ENCODE data around the gene MATN1. TPM values are rescaled to one million over a fixed set of nuclear protein-coding genes. Genes with fewer than 3 reads are reported as not detected.

MATN1 gene
- total RNA-seq, 1 experiment from 2014 or later: 0.24 TPM

- POLR2A ChIA-PET: no interaction called here
- TF ChIP-seq SMAD4 (CRISPR knock-in tag; IDR thresholded peaks at IDR 0.05) (no peak), GRHL2 (CRISPR knock-in tag; IDR thresholded peaks at IDR 0.05; ENCODE audit: insufficient replicate concordance, severe bottlenecking) (no peak), CREM (CRISPR knock-in tag; IDR thresholded peaks at IDR 0.05) (no peak), ZNF512 (CRISPR knock-in tag; IDR thresholded peaks at IDR 0.05; ENCODE audit: borderline replicate concordance) (no peak), NR2C2 (CRISPR knock-in tag; IDR thresholded peaks at IDR 0.05) (no peak), ELF4 (CRISPR knock-in tag; IDR thresholded peaks at IDR 0.05; ENCODE audit: low read depth) (no peak), SP1 (CRISPR knock-in tag; conservative IDR thresholded peaks at IDR 0.05) (no peak), FOXJ3 (CRISPR knock-in tag; IDR thresholded peaks at IDR 0.05; ENCODE audit: borderline replicate concordance) (no peak), GABPB1 (CRISPR knock-in tag; IDR thresholded peaks at IDR 0.05) (no peak), NR3C1 (CRISPR knock-in tag; conservative IDR thresholded peaks at IDR 0.05; ENCODE audit: low read depth) (no peak)
- TF ChIP-seq, protein P1, sequence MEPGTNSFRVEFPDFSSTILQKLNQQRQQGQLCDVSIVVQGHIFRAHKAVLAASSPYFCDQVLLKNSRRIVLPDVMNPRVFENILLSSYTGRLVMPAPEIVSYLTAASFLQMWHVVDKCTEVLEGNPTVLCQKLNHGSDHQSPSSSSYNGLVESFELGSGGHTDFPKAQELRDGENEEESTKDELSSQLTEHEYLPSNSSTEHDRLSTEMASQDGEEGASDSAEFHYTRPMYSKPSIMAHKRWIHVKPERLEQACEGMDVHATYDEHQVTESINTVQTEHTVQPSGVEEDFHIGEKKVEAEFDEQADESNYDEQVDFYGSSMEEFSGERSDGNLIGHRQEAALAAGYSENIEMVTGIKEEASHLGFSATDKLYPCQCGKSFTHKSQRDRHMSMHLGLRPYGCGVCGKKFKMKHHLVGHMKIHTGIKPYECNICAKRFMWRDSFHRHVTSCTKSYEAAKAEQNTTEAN (CRISPR knock-in tag; IDR thresholded peaks at IDR 0.05): no peak
- Mint-ChIP-seq H3K9me3 (no peaks in the 10 kb centered on the region), H3K4me1 (peaks cover 41% of the 10 kb centered on the region), H3K27me3 (ENCODE audit: low read depth) (no peaks in the 10 kb centered on the region), H3K36me3 (no peaks in the 10 kb centered on the region), H3K27ac (no peak overlapping the region), H3K4me3 (no peak overlapping the region)
- DNase-seq (ENCODE audit: low spot score) (no peak), ATAC-seq (no peak)
- CTCF ChIA-PET: interaction anchor here (1.0 to 5.0 kb wide), 5 partner anchors 10 to 32 kb away, joined by 3 to 40 read pairs (median 5); no protein-coding TSS in a partner anchor
Observed at GRCh38 chr1:30750731-30751291, 27.4 kb upstream of the MATN1 start.

- ATAC-seq (no peak), DNase-seq (ENCODE audit: low spot score) (no peak)
- H3K9me3 Mint-ChIP-seq: no peaks in the 10 kb centered on the region
- ChIA-PET POLR2A (no interaction called here), CTCF (interaction anchor here (1.0 to 5.0 kb wide), 6 partner anchors 11 to 33 kb away, joined by 3 to 40 read pairs (median 5); no protein-coding TSS in a partner anchor)
- no peaks in the 10 kb centered on the region for H3K36me3 Mint-ChIP-seq
- H3K4me1 Mint-ChIP-seq: peaks cover 42% of the 10 kb centered on the region
- no peaks in the 10 kb centered on the region for H3K27me3 Mint-ChIP-seq (ENCODE audit: low read depth)
- no peak overlapping the region for H3K27ac Mint-ChIP-seq
- no peak for TF ChIP-seq NFATC4 (CRISPR knock-in tag; IDR thresholded peaks at IDR 0.05)
- no peak for TF ChIP-seq E2F1 (CRISPR knock-in tag; IDR thresholded peaks at IDR 0.05)
- TF ChIP-seq PRRX2 (CRISPR knock-in tag; IDR thresholded peaks at IDR 0.05): no peak
- TF ChIP-seq, protein P2, sequence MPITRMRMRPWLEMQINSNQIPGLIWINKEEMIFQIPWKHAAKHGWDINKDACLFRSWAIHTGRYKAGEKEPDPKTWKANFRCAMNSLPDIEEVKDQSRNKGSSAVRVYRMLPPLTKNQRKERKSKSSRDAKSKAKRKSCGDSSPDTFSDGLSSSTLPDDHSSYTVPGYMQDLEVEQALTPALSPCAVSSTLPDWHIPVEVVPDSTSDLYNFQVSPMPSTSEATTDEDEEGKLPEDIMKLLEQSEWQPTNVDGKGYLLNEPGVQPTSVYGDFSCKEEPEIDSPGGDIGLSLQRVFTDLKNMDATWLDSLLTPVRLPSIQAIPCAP (CRISPR knock-in tag; IDR thresholded peaks at IDR 0.05): no peak
- TF ChIP-seq GRHL2 (CRISPR knock-in tag; IDR thresholded peaks at IDR 0.05; ENCODE audit: insufficient replicate concordance, severe bottlenecking): no peak
- TF ChIP-seq E2F5 (CRISPR knock-in tag; IDR thresholded peaks at IDR 0.05): no peak
- TF ChIP-seq ZNF317 (CRISPR knock-in tag; IDR thresholded peaks at IDR 0.05; ENCODE audit: borderline replicate concordance, low read depth): no peak
- no peak for TF ChIP-seq FOXP1 (CRISPR knock-in tag; IDR thresholded peaks at IDR 0.05; ENCODE audit: borderline replicate concordance)
- no peak for TF ChIP-seq MYBL2 (CRISPR knock-in tag; IDR thresholded peaks at IDR 0.05)
- TF ChIP-seq, protein P3, sequence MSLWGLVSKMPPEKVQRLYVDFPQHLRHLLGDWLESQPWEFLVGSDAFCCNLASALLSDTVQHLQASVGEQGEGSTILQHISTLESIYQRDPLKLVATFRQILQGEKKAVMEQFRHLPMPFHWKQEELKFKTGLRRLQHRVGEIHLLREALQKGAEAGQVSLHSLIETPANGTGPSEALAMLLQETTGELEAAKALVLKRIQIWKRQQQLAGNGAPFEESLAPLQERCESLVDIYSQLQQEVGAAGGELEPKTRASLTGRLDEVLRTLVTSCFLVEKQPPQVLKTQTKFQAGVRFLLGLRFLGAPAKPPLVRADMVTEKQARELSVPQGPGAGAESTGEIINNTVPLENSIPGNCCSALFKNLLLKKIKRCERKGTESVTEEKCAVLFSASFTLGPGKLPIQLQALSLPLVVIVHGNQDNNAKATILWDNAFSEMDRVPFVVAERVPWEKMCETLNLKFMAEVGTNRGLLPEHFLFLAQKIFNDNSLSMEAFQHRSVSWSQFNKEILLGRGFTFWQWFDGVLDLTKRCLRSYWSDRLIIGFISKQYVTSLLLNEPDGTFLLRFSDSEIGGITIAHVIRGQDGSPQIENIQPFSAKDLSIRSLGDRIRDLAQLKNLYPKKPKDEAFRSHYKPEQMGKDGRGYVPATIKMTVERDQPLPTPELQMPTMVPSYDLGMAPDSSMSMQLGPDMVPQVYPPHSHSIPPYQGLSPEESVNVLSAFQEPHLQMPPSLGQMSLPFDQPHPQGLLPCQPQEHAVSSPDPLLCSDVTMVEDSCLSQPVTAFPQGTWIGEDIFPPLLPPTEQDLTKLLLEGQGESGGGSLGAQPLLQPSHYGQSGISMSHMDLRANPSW (CRISPR knock-in tag; conservative IDR thresholded peaks at IDR 0.05; ENCODE audit: low read depth): no peak
- TF ChIP-seq NFYB (CRISPR knock-in tag; conservative IDR thresholded peaks at IDR 0.05; ENCODE audit: low read depth): no peak
- no peak overlapping the region for H3K4me3 Mint-ChIP-seq
Observed at GRCh38 chr1:30749691-30750583, 26.6 kb upstream of the MATN1 start.

Measured in WTC11 (cell line).